SH-SY5Y (cell line): ENCODE results near the gene KLHL41.

ENCODE experiments used
- GATA2 ChIP-seq: IDR thresholded peaks from 2 replicates; pipeline ENCODE4 v1.6.1; 2011; ENCODE audit warnings: mild to moderate bottlenecking, low read depth, low read length
- GATA3 ChIP-seq: IDR thresholded peaks from 2 replicates; pipeline ENCODE4 v1.6.1; 2011; ENCODE audit warnings: low read depth, mild to moderate bottlenecking, low read length, moderate library complexity

DNA sequence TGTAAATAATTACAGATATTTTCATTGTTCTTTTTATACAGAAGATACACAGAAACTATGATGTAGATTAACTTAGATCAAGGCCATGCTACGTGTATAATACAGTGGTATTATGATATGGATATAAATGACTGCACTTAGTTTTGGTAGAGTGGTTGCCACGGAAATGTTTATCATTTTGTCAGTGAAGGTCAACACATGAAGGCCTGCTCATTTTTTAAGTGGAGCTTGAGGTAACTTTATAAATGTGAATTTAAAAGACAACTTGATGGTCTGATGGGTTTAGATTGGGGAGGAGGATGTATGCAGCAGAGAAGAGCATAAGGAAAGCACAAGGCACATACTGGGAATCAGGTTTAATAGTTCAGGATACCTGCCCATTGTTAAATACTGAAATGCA is 44.6 kb upstream of the KLHL41 start:
- TF ChIP-seq GATA2, result no peak
- TF ChIP-seq GATA3, result no peak
